HG03521 (cell line): ENCODE data around the gene FIG4.
"Not testable (repeated sequence)": the region's sequence is repeated elsewhere in the genome, so short reads cannot be mapped to it uniquely, and the experiment has no call there.

Source experiments
- ATAC-seq: cut with Tn5 transposase; IDR thresholded peaks from one replicate; pipeline ENCODE4 v1.9.1; 2021; ENCODE audit warnings: mild to moderate bottlenecking, moderate library complexity; ENCODE audit not compliant: unreplicated experiment

FIG4 gene

DNA sequence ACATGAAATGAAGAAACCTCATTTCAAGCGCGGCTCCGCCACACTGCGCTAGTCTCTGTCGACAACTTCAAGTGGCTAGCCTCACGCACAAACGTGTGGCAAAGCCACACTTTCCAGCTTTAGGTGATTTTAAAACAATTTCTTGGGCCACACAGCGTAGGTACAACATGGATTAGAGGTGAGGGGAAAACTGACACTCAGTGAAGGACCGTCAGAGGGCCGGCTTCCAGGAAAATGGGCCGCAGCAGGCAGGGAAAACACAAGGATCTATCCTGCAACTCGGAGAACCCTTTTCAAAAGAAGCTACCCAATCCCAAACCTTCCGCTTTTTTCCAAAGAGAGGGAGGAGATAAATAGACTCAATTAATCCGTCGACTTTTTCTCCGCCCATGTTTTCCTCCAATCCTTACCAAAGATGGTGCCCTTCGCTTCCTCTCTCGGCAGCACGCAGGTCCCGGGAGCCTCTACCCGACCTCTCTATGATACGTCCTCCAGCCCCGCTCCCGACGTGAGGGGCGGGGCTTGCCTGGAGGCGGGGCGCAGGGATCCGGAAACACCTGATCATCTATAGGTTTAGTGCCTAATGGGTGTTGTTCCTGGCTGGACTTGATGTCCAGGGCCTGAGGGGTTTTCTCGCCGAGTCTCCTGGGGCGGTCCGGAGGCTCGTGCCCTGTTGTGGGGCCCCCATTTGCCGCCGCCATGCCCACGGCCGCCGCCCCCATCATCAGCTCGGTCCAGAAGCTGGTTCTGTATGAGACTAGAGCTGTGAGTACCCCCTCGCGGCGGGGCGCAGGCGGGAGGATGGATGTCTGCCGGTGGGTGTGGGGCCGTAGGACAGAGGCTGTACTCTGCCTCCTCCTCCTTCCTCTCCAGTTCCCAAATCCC lies at the start of gene FIG4, which contains the start of gene AK9:
TSS of gene FIG4 (plus strand) at position 560 of the 885 bp plus-strand sequence. CDS start at position 700, 140 bp downstream.
TSS of gene AK9 (minus strand) at position 466 of the 885 bp plus-strand sequence. CDS start 15,457 bp downstream, outside the sequence.
- ATAC-seq = peak; percentile 90

GRCh38 chr6:109644131-109644530 lies 47.0 kb upstream of the FIG4 start:
- ATAC-seq = no peak

DNA sequence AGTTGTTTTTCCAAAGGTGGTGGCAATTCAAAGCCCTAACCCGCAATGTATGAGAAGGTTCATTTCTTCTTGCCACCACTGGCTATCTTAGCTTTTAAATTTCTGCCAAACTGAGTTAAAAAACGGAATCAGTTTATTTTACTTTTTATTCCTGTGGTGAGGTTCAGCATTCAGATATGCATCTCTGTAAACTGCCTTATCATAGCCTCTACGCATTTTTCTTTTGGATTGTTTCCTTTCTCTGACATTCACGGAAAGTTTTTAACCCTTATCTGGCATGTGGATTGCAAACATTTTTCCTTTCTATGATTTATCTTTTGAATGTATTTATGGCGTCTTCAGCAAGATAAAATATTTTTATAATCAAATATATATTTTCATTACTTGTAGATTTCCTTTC lies 37.8 kb upstream of the FIG4 start:
- no peak for ATAC-seq

DNA sequence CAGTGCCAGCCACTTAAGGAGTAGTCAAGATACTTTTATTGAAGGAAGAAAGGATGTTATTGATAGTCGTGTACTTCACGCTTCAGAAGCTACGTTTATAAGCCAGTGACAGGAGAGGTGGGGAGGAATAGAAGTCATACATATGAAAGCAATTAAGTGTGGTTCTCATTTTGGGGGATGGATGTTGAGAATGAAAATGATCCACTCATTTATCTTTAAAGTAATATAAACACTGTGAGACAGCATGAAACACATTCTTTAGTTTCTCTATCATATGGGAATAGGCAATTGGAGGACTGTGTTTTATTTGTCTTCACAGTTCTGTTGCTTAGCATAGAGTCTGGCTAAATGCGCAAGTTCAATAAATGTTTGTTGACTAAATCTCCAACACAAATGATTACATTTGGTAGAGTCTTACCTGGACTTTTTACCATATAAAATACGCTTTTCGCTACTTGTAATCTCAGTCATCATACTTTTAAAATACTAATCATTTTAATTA lies 35.3 kb upstream of the FIG4 start:
- ATAC-seq = no peak

DNA sequence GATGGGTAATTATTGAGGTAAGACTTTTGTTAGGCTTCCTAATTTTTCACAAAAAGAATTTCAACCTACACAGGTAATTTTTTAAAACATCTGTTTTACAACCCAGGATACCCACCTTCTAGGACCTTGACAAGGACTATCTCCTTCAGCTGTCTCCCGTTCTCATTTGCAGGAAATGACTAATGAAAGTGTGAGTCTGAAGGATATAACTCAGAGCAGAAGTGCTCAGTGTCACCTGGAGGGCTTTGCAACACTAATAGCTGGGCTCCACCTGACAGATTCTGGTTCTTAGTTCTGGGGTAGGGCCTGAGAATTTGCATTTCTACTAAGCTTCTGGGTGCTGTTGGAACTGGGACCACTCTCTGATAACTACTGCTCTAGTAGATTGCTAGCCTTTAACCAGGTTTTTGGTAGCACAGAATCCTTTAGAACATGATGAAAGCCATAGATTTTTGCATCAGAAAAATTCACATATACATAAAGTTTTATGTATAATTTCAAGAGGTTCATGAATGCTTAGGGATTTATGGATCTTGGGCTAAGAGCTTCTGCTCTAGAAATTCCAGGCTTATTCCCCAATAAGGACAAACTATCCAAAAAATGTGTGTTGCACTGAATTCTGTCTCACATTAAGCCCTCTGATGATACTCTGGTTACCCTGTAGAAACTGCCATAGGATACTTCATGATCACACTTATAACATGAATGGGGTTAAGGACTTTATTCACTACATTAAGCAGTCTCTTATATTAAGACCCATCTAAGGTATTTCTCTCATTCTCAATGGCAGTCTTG lies 30.4 kb upstream of the FIG4 start:
- ATAC-seq = no peak

DNA sequence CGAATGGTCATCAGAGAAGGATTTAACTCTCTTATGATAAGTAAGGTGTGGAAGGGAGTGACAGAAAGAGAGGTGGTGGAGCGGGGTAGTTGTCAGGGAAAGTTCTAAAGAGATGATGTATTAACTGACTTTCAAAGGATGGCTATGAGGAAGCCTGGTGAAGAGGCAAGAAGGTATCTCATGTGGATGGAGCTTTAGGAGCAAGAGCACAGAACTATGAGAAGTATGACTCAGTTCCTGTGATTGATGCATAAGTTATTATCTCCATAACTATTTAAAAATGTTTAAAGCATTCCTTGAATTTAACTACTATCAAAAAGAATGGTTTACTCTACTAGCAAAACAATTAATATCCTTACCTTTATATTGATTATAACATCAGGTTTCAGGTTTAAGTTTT lies 28.9 kb upstream of the FIG4 start:
- no peak for ATAC-seq

DNA sequence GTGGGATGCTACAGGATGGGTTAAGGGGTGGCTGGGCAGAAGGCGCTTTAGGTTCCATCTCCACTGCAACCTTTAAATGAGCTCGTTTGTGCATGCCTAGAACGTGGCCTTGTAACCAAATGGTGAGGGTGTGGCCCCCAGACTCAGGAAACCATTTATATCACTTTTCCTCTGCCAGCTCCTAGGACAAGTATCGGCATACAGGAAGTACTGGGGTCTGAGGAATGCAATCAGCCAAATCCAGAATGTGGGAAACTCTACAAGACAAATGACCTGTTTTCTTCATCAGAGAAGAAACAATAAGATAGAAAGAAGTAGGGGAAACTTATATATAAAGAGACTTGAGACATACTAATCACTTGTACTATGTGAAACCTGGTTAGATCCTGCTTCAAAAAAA lies 21.3 kb upstream of the FIG4 start:
- ATAC-seq = no peak

GRCh38 chr6:109671733-109672132 lies 19.4 kb upstream of the FIG4 start:
- ATAC-seq = no peak

- no peak for ATAC-seq
Measured at GRCh38 chr6:109672175-109672574, 18.9 kb upstream of the FIG4 start.

- no peak for ATAC-seq
Measured at GRCh38 chr6:109672839-109673238, 18.3 kb upstream of the FIG4 start.

GRCh38 chr6:109676724-109677123 lies 14.4 kb upstream of the FIG4 start:
- ATAC-seq = no peak

DNA sequence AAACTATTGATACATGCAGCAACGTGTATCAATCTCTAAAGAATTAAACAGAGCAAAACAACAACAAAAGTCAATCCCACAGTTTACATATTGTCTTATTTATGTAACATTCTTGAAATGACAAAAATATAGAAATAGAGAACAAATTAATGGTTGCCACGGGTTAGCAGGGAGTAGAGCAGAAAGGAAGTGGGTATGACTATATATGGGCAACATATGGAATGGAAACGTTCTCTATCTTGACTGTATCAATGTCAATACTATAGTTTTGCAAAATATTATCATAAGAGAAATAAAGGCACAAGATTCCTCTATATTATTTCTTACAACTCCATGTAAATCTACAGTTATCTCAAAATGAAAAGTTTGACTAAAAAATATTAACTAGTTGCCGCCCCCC lies 12.9 kb upstream of the FIG4 start:
- no peak for ATAC-seq

DNA sequence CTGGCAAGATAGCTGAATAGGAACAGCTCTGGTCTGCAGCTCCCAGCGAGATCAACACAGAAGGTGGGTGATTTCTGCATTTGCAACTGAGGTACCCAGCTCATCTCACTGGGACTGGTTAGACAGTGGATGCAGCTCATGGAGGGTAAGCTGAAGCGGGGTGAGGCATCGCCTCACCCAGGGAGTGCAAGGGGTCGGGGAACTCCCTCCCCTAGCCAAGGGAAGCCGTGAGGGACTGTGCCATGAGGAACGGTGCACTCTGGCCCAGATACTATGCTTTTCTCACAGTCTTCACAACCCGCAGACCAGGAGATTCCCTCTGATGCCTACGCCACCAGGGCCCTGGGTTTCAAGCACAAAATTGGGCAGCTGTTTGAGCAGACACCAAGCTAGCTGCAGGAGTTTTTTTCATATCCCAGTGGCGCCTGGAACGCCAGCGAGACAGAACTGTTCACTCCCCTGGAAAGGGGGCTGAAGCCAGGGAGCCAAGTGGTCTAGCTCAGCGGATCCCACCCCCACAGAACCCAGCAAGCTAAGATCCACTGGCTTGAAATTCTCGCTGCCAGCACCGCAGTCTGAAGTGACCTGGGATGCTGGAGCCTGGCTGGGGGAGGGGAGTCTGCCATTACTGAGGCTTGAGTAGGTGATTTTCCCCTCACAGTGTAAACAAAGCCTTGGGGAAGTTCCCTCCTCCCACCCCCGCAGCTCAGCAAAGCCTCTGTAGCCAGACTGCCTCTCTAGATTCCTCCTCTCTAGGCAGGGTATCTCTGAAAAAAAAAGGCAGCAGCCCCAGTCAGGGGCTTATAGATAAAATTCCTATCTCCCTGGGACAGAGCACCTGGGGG lies 12.2 kb upstream of the FIG4 start:
- not testable (repeated sequence) for ATAC-seq

GRCh38 chr6:109686566-109687265 lies 4.4 kb upstream of the FIG4 start:
- ATAC-seq = no peak

DNA sequence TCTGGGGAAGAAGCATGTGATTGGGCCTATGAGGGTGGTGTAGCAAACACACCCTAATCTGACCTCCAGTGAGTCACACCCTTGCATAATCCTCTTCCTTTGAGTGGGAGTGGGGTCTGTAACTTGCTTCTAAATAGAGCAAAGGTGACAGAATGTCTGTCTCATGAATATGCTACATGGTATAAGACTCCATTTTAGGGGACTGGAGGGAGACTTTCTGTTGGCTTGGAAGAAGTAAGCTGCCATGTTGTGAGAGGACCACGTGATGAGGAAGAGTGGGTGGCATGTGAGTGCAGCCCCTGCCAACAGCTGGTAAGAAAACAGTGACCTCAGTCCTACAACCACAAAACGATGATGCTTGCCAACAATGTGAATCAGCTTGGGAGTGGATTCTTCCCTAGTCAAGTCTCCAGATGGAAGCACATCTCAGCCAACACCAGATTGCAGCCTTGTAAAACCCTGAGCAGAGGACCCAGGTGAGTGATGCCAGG lies 3.8 kb upstream of the FIG4 start:
- no peak for ATAC-seq

DNA sequence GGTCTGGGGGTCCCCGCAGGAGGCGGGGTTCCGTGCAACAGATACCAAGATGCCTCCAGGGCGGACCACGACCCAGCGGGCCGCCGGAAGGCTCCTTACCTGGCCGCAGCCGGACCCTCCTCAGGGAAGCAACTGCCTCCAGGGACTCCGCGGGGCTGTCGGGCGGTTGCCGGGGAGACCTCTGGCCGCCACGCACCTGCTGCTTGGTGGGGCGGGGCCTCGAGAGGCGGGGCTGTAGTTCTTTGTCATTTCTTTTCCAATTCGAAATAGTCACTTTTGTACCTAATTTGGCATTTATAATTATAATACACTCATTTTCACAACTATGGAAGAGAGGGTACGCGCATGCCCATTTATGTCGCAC lies 741 bp upstream of the FIG4 start:
- peak; percentile 48 for ATAC-seq

DNA sequence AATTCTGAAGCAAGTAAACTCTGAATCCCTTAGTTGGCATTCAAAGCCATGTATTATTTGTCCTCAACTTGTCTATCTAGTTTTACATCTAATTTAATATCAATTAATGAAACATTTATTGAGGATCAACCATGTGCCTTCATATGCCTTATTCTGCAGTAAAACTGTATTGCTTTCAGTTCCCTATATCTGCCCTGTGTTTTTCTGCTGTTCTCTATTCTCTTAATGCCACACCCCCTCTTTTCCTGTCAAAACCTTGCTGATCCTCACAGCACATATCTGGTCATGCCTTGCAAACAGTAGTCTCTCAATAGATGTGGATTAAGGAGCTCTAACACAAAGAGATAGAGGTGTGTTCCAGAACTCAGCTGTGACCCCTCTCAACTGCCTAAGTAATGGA lies 2.0 kb downstream of the FIG4 start:
- ATAC-seq = no peak

GRCh38 chr6:109695468-109695867 lies 4.4 kb downstream of the FIG4 start:
- ATAC-seq = no peak

DNA sequence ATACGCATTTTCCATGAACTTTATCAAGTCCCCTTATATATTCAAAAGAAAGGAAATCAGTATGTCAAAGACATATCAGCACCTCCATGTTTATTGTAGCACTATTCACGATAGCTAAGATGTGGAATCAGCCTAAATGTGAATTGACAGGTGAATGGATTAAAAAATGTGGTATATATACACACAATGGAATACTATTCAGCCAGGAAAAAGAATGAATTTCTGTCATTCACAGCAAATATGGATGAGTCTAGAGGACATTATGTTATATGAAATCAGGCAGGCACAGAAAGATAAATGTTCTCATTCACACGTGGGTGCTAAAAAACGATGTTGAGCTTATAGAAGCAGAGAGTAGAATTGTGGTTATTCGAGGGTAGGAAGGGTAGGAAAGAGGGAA lies 5.3 kb downstream of the FIG4 start:
- no peak for ATAC-seq

GRCh38 chr6:109701221-109701620 lies 10.1 kb downstream of the FIG4 start:
- no peak for ATAC-seq
